SK-N-SH treated with all-trans-retinoic acid at 6 μM for 48 hours (cell line): ENCODE results near the gene TMEM213.

ENCODE experiments used
- ATAC-seq: fragments of 200-7000 bp; cut with Tn5 transposase; 3 replicates; pipeline ENCODE4 v1.9.1; 2020; ENCODE audit warnings: mild to moderate bottlenecking, moderate library complexity
- ARNTL ChIP-seq: fragments of 450-650 bp; formaldehyde crosslinking; IDR thresholded peaks from 2 replicates; pipeline ENCODE4 v1.5.0; 2020; ENCODE audit warnings: low read depth, mild to moderate bottlenecking, moderate library complexity, borderline replicate concordance
- CSDC2 ChIP-seq: fragments of 250-450 bp; sonication (Bioruptor Pico); IDR thresholded peaks from 2 replicates; pipeline ENCODE4 v1.5.0; 2020; ENCODE audit warnings: mild to moderate bottlenecking, moderate library complexity
- ESRRG ChIP-seq: fragments of 250-450 bp; sonication (Bioruptor Pico); IDR thresholded peaks from 2 replicates; pipeline ENCODE4 v1.6.1; 2021; ENCODE audit warnings: mild to moderate bottlenecking
- GLIS3 ChIP-seq: fragments of 250-450 bp; sonication (Bioruptor Pico); IDR thresholded peaks from 2 replicates; pipeline ENCODE4 v1.5.0; 2020; ENCODE audit warnings: mild to moderate bottlenecking, moderate library complexity
- ISL1 ChIP-seq: fragments of 250-450 bp; sonication (Bioruptor Pico); IDR thresholded peaks from 2 replicates; pipeline ENCODE4 v2.1.2; 2022; ENCODE audit warnings: mild to moderate bottlenecking, moderate library complexity
- OSR1 ChIP-seq: fragments of 250-450 bp; sonication (Bioruptor Pico); IDR thresholded peaks from 2 replicates; pipeline ENCODE4 v1.8.0; 2022; ENCODE audit warnings: moderate library complexity, mild to moderate bottlenecking, inconsistent platforms
- PPARA ChIP-seq: fragments of 250-450 bp; sonication (Bioruptor Pico); IDR thresholded peaks from 2 replicates; pipeline ENCODE4 v1.5.0; 2020; ENCODE audit warnings: mild to moderate bottlenecking, borderline replicate concordance
- RARB ChIP-seq: fragments of 250-450 bp; sonication (Bioruptor Pico); IDR thresholded peaks from 2 replicates; pipeline ENCODE4 v1.8.0; 2021; ENCODE audit warnings: mild to moderate bottlenecking, moderate library complexity
- SNAI2 ChIP-seq: fragments of 250-450 bp; sonication (Bioruptor Pico); IDR thresholded peaks from 2 replicates; pipeline ENCODE4 v1.5.0; 2020; ENCODE audit warnings: mild to moderate bottlenecking, moderate library complexity
- TCF4 ChIP-seq: fragments of 250-450 bp; sonication (Bioruptor Pico); IDR thresholded peaks from 2 replicates; pipeline ENCODE4 v1.8.0; 2021; ENCODE audit warnings: mild to moderate bottlenecking, moderate library complexity, borderline replicate concordance
- ZC3H10 ChIP-seq: fragments of 250-450 bp; sonication (Bioruptor Pico); IDR thresholded peaks from 2 replicates; pipeline ENCODE4 v1.5.1; 2021; ENCODE audit warnings: mild to moderate bottlenecking, moderate library complexity
- ZFP3 ChIP-seq: fragments of 250-450 bp; sonication (Bioruptor Pico); IDR thresholded peaks from 2 replicates; pipeline ENCODE4 v1.5.0; 2020; ENCODE audit warnings: mild to moderate bottlenecking, moderate library complexity
- ZFP30 ChIP-seq: fragments of 450-650 bp; formaldehyde crosslinking; IDR thresholded peaks from 2 replicates; pipeline ENCODE4 v1.5.0; 2022; ENCODE audit warnings: mild to moderate bottlenecking, moderate library complexity
- ZNF565 ChIP-seq: fragments of 450-650 bp; formaldehyde crosslinking; conservative IDR thresholded peaks from 2 replicates; pipeline ENCODE4 v1.5.0; 2020; ENCODE audit warnings: low read depth, mild to moderate bottlenecking, moderate library complexity
- ZNF70 ChIP-seq: fragments of 450-650 bp; formaldehyde crosslinking; IDR thresholded peaks from 2 replicates; pipeline ENCODE4 v1.5.0; 2020; ENCODE audit warnings: mild to moderate bottlenecking, moderate library complexity
- ZNF8 ChIP-seq: fragments of 450-650 bp; formaldehyde crosslinking; IDR thresholded peaks from 2 replicates; pipeline ENCODE4 v1.5.0; 2020; ENCODE audit warnings: mild to moderate bottlenecking, moderate library complexity
- TF ChIP-seq, protein P1 (sequence below): fragments of 250-450 bp; sonication (Bioruptor Pico); IDR thresholded peaks from 2 replicates; pipeline ENCODE4 v1.5.0; 2020; ENCODE audit warnings: mild to moderate bottlenecking, moderate library complexity
- TF ChIP-seq, protein P2 (sequence below): fragments of 250-450 bp; sonication (Bioruptor Pico); IDR thresholded peaks from 2 replicates; pipeline ENCODE4 v1.8.0; 2021; ENCODE audit warnings: low read depth, mild to moderate bottlenecking, moderate library complexity, borderline replicate concordance
- TF ChIP-seq, protein P3 (sequence below): fragments of 250-450 bp; sonication (Bioruptor Pico); IDR thresholded peaks from 2 replicates; pipeline ENCODE4 v1.5.1; 2021; ENCODE audit warnings: mild to moderate bottlenecking, moderate library complexity
- TF ChIP-seq, protein P4 (sequence below): fragments of 250-450 bp; sonication (Bioruptor Pico); IDR thresholded peaks from 2 replicates; pipeline ENCODE4 v1.8.0; 2020; ENCODE audit warnings: mild to moderate bottlenecking, moderate library complexity, borderline replicate concordance
- TF ChIP-seq, protein P5 (sequence below): fragments of 250-450 bp; sonication (Bioruptor Pico); IDR thresholded peaks from 2 replicates; pipeline ENCODE4 v1.5.1; 2020; ENCODE audit warnings: low read depth, mild to moderate bottlenecking, moderate library complexity

The TMEM213 gene

DNA sequence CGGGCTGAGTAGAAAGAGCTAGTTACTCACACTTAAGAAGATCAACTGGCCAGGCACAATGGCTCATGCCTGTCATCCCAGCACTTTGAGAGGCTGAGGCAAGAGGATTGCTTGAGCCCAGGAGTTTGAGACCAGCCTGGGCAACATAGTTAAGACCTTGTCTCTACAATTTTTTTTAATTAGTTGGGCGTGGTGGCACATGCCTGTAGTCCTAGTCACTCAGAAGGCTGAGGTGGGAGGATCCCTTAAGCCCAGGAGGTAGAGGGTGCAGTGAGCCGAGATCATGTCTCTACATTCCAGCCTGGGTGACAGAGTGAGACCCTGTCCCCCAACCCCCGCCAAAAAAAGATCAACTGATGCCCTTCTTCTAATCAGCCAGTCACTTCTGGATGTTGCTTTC, 74.8 kb downstream of the TMEM213 start:
- no peak for ATAC-seq
- TF ChIP-seq, protein P1, sequence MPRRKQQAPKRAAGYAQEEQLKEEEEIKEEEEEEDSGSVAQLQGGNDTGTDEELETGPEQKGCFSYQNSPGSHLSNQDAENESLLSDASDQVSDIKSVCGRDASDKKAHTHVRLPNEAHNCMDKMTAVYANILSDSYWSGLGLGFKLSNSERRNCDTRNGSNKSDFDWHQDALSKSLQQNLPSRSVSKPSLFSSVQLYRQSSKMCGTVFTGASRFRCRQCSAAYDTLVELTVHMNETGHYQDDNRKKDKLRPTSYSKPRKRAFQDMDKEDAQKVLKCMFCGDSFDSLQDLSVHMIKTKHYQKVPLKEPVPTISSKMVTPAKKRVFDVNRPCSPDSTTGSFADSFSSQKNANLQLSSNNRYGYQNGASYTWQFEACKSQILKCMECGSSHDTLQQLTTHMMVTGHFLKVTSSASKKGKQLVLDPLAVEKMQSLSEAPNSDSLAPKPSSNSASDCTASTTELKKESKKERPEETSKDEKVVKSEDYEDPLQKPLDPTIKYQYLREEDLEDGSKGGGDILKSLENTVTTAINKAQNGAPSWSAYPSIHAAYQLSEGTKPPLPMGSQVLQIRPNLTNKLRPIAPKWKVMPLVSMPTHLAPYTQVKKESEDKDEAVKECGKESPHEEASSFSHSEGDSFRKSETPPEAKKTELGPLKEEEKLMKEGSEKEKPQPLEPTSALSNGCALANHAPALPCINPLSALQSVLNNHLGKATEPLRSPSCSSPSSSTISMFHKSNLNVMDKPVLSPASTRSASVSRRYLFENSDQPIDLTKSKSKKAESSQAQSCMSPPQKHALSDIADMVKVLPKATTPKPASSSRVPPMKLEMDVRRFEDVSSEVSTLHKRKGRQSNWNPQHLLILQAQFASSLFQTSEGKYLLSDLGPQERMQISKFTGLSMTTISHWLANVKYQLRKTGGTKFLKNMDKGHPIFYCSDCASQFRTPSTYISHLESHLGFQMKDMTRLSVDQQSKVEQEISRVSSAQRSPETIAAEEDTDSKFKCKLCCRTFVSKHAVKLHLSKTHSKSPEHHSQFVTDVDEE (CRISPR knock-in tag) = no peak
- TF ChIP-seq ZFP3 (CRISPR knock-in tag) (no peak), TCF4 (CRISPR knock-in tag) (no peak), ZNF8 (no peak), ARNTL (no peak), ISL1 (no peak)
- TF ChIP-seq, protein P2, sequence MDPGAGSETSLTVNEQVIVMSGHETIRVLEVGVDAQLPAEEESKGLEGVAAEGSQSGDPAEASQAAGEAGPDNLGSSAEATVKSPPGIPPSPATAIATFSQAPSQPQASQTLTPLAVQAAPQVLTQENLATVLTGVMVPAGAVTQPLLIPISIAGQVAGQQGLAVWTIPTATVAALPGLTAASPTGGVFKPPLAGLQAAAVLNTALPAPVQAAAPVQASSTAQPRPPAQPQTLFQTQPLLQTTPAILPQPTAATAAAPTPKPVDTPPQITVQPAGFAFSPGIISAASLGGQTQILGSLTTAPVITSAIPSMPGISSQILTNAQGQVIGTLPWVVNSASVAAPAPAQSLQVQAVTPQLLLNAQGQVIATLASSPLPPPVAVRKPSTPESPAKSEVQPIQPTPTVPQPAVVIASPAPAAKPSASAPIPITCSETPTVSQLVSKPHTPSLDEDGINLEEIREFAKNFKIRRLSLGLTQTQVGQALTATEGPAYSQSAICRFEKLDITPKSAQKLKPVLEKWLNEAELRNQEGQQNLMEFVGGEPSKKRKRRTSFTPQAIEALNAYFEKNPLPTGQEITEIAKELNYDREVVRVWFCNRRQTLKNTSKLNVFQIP (CRISPR knock-in tag) = no peak

DNA sequence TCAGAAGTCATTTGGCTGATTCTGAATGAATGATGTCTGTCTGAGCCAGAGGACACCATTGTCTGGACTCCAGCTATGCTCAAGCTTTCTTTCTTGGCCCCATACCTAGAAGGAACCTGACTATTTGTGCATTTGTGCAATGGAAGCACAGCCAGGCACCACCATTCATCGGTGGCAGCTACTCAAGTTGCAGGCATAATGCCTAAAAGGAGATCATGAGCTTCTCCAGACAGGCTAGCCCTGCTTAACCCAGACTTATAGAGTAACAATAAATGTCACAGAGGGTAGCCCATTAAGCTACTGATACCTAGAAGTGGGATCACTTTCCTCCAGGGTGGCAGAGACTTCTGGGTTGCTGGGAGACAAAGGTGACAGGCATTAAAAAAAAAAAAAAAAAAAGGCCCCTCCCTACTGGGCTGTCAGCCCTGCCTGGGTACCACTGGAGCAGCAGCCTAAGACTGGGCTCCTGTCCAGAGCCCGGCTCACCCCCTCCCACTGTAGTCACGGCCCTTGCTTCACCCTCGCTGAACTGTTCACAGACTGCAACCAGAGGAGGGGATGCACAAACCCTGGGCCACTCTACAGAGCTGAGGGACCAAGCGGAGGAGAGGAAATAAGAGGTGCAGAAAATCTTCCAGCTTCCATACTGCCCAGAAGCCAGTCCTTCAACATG, 75.6 kb downstream of the TMEM213 start:
- ATAC-seq = peak; percentile 31; the same call in 2 of the 3 replicates

More for the DNA sequence above, 75.6 kb downstream of the TMEM213 start:
- TF ChIP-seq ZNF8 = no peak
- TF ChIP-seq, protein P3, sequence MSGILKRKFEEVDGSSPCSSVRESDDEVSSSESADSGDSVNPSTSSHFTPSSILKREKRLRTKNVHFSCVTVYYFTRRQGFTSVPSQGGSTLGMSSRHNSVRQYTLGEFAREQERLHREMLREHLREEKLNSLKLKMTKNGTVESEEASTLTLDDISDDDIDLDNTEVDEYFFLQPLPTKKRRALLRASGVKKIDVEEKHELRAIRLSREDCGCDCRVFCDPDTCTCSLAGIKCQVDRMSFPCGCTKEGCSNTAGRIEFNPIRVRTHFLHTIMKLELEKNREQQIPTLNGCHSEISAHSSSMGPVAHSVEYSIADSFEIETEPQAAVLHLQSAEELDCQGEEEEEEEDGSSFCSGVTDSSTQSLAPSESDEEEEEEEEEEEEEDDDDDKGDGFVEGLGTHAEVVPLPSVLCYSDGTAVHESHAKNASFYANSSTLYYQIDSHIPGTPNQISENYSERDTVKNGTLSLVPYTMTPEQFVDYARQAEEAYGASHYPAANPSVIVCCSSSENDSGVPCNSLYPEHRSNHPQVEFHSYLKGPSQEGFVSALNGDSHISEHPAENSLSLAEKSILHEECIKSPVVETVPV (CRISPR knock-in tag) = no peak
- TF ChIP-seq TCF4 (CRISPR knock-in tag) = no peak
- TF ChIP-seq, protein P4, sequence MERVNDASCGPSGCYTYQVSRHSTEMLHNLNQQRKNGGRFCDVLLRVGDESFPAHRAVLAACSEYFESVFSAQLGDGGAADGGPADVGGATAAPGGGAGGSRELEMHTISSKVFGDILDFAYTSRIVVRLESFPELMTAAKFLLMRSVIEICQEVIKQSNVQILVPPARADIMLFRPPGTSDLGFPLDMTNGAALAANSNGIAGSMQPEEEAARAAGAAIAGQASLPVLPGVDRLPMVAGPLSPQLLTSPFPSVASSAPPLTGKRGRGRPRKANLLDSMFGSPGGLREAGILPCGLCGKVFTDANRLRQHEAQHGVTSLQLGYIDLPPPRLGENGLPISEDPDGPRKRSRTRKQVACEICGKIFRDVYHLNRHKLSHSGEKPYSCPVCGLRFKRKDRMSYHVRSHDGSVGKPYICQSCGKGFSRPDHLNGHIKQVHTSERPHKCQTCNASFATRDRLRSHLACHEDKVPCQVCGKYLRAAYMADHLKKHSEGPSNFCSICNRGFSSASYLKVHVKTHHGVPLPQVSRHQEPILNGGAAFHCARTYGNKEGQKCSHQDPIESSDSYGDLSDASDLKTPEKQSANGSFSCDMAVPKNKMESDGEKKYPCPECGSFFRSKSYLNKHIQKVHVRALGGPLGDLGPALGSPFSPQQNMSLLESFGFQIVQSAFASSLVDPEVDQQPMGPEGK (CRISPR knock-in tag) = no peak
- TF ChIP-seq GLIS3 (CRISPR knock-in tag) = no peak
- no peak for TF ChIP-seq ZFP3 (CRISPR knock-in tag)
- TF ChIP-seq, protein P1 (CRISPR knock-in tag) = no peak
- no peak for TF ChIP-seq ZNF565 (CRISPR knock-in tag)
- TF ChIP-seq RARB (CRISPR knock-in tag) = no peak
- no peak for TF ChIP-seq PPARA (CRISPR knock-in tag)
- TF ChIP-seq SNAI2 = no peak
- no peak for TF ChIP-seq ARNTL
- TF ChIP-seq, protein P5, sequence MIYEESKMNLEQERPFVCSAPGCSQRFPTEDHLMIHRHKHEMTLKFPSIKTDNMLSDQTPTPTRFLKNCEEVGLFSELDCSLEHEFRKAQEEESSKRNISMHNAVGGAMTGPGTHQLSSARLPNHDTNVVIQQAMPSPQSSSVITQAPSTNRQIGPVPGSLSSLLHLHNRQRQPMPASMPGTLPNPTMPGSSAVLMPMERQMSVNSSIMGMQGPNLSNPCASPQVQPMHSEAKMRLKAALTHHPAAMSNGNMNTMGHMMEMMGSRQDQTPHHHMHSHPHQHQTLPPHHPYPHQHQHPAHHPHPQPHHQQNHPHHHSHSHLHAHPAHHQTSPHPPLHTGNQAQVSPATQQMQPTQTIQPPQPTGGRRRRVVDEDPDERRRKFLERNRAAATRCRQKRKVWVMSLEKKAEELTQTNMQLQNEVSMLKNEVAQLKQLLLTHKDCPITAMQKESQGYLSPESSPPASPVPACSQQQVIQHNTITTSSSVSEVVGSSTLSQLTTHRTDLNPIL (CRISPR knock-in tag) = no peak
- TF ChIP-seq ZNF70 (CRISPR knock-in tag) = no peak
- no peak for TF ChIP-seq ZC3H10 (CRISPR knock-in tag)
- no peak for TF ChIP-seq CSDC2 (CRISPR knock-in tag)
- no peak for TF ChIP-seq ZFP30 (CRISPR knock-in tag)
- TF ChIP-seq OSR1 = no peak
- TF ChIP-seq ESRRG = no peak
- no peak for TF ChIP-seq ISL1
- TF ChIP-seq, all 23 proteins: peak for 0
